Measurements from ENCODE around the gene CD53.

DNA sequence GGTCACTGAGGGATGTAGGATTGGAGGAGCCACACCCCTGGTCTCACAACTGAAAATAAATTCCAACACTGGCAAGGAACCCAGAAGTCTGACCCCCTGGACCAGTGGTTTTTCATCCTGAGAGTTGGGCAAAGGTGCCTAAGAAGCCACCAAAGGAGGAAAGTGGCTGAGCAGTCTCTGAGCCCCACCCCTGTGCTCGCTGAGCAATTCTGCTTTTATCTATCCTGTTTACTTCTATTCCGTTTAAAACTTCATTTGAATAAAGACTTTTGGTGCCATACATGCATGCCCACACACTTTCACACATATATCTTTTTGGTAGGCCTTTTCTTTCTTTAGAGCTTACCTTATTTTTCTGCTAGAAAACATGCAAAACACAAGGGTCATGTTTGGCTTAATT is 13.9 kb upstream of the CD53 start:
- TF ChIP-seq, protein P1, sequence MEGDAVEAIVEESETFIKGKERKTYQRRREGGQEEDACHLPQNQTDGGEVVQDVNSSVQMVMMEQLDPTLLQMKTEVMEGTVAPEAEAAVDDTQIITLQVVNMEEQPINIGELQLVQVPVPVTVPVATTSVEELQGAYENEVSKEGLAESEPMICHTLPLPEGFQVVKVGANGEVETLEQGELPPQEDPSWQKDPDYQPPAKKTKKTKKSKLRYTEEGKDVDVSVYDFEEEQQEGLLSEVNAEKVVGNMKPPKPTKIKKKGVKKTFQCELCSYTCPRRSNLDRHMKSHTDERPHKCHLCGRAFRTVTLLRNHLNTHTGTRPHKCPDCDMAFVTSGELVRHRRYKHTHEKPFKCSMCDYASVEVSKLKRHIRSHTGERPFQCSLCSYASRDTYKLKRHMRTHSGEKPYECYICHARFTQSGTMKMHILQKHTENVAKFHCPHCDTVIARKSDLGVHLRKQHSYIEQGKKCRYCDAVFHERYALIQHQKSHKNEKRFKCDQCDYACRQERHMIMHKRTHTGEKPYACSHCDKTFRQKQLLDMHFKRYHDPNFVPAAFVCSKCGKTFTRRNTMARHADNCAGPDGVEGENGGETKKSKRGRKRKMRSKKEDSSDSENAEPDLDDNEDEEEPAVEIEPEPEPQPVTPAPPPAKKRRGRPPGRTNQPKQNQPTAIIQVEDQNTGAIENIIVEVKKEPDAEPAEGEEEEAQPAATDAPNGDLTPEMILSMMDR (conservative IDR thresholded peaks at IDR 0.05): no peak
- TF ChIP-seq ZFX (IDR thresholded peaks at IDR 0.05): no peak

All from C4-2B (cell line).